HG03095 (cell line): ENCODE data around the gene LMBR1L.
"Not testable (repeated sequence)": the region's sequence is repeated elsewhere in the genome, so short reads cannot be mapped to it uniquely, and the experiment has no call there.

Source experiments
- ATAC-seq: cut with Tn5 transposase; IDR thresholded peaks from one replicate; pipeline ENCODE4 v1.9.1; 2021; ENCODE audit warnings: moderate library complexity; ENCODE audit not compliant: unreplicated experiment

Gene LMBR1L

GRCh38 chr12:49110464-49111155 lies at the start of gene LMBR1L:
LMBR1L (minus strand) TSS chr12:49110847; CDS start chr12:49110555, 292 bp downstream.
- peak; percentile 98 for ATAC-seq

GRCh38 chr12:49160399-49160798 lies 49.8 kb upstream of the LMBR1L start:
- no peak for ATAC-seq

GRCh38 chr12:49154221-49154620 lies 43.6 kb upstream of the LMBR1L start:
- ATAC-seq, result no peak

- ATAC-seq, result no peak
Observed at GRCh38 chr12:49147384-49147783, 36.7 kb upstream of the LMBR1L start.

- ATAC-seq, result no peak
Observed at GRCh38 chr12:49146406-49146805, 35.8 kb upstream of the LMBR1L start.

- ATAC-seq, result no peak
Observed at GRCh38 chr12:49144384-49144783, 33.7 kb upstream of the LMBR1L start.

GRCh38 chr12:49138999-49139398 lies 28.4 kb upstream of the LMBR1L start:
- ATAC-seq, result no peak

GRCh38 chr12:49138587-49138986 lies 27.9 kb upstream of the LMBR1L start:
- no peak for ATAC-seq

- no peak for ATAC-seq
Observed at GRCh38 chr12:49137476-49137875, 26.8 kb upstream of the LMBR1L start.

- ATAC-seq, result not testable (repeated sequence)
Observed at GRCh38 chr12:49136997-49137396, 26.4 kb upstream of the LMBR1L start.

GRCh38 chr12:49133590-49133989 lies 22.9 kb upstream of the LMBR1L start:
- no peak for ATAC-seq

GRCh38 chr12:49133014-49133413 lies 22.4 kb upstream of the LMBR1L start:
- ATAC-seq, result no peak

- peak; percentile 8 for ATAC-seq
Observed at GRCh38 chr12:49131894-49132461, 21.3 kb upstream of the LMBR1L start.

- peak; percentile 70 for ATAC-seq
Observed at GRCh38 chr12:49131051-49131893, 20.6 kb upstream of the LMBR1L start, which contains the start of gene TUBA1B. TUBA1B (minus strand) TSS chr12:49131395; CDS start chr12:49131300, 95 bp downstream.

GRCh38 chr12:49130151-49131050 lies 19.8 kb upstream of the LMBR1L start:
- peak; percentile 47 for ATAC-seq

GRCh38 chr12:49129332-49130150 lies 18.9 kb upstream of the LMBR1L start:
- no peak for ATAC-seq

GRCh38 chr12:49127971-49128370 lies 17.3 kb upstream of the LMBR1L start:
- ATAC-seq, result not testable (repeated sequence)

- ATAC-seq, result no peak
Observed at GRCh38 chr12:49126852-49127763, 16.5 kb upstream of the LMBR1L start.
